PC-3 (cell line): ENCODE data around the gene JPT2. TPM values are rescaled to one million over a fixed set of nuclear protein-coding genes. Genes with fewer than 3 reads are reported as not detected.

ENCODE experiments used
- ATAC-seq: fragments of 200-7000 bp; cut with Tn5 transposase; 2 replicates; pipeline ENCODE4 v1.9.1; 2020; ENCODE audit warnings: mild to moderate bottlenecking, moderate library complexity
- BruUV-seq: library from RNA; stranded (reverse); fragments of 400-500 nt; replicated peaks from 2 replicates; lab custom pipeline; 2021; lab: Mats Ljungman, UMichigan
- CTCF ChIA-PET: fragments of 300-600 bp; sonication (Branson Sonifier 250); formaldehyde crosslinking; loops from one replicate; lab custom pipeline; 2022; ENCODE audit warnings: antibody characterized with exemption; lab: Charles Lee
- POLR2A ChIA-PET: fragments of 300-600 bp; sonication (Branson Sonifier 250); formaldehyde crosslinking; loops from one replicate; lab custom pipeline; 2022; ENCODE audit warnings: antibody characterized with exemption; ENCODE audit not compliant: unreplicated experiment; lab: Charles Lee
- DNase-seq: peaks from one replicate; pipeline ENCODE4 v3.0.0-alpha.2; 2015
- H2AFZ ChIP-seq: fragments of 300-600 bp; sonication (generic); 2 replicates; pipeline ENCODE4 v1.6.0; 2016; ENCODE audit warnings: antibody characterized with exemption, low read length
- H3F3A ChIP-seq: fragments of 300-600 bp; sonication (generic); one replicate; pipeline ENCODE4 v1.6.0; 2017; ENCODE audit warnings: antibody characterized with exemption, low read length, control low read depth, mild to moderate bottlenecking; ENCODE audit not compliant: unreplicated experiment
- H3K27ac ChIP-seq: fragments of 300-600 bp; sonication (generic); 2 replicates; pipeline ENCODE4 v1.5.1; 2016; ENCODE audit warnings: mild to moderate bottlenecking, low read length
- H3K27me3 ChIP-seq: fragments of 300-600 bp; sonication (generic); 2 replicates; pipeline ENCODE4 v1.6.1; 2016; ENCODE audit warnings: low read length, mixed read lengths
- H3K36me3 ChIP-seq: fragments of 300-600 bp; sonication (generic); 2 replicates; pipeline ENCODE4 v1.6.1; 2016; ENCODE audit warnings: low read depth, mixed run types, low read length, mixed read lengths
- H3K4me1 ChIP-seq: fragments of 300-600 bp; sonication (generic); 2 replicates; pipeline ENCODE4 v1.5.1; 2016; ENCODE audit warnings: low read length; ENCODE audit not compliant: insufficient read depth
- H3K4me2 ChIP-seq: fragments of 300-600 bp; sonication (generic); 2 replicates; pipeline ENCODE4 v1.6.0; 2016; ENCODE audit warnings: low read length
- H3K4me3 ChIP-seq: fragments of 300-600 bp; sonication (generic); 2 replicates; pipeline ENCODE4 v1.5.1; 2016; ENCODE audit warnings: mild to moderate bottlenecking, low read length, mixed read lengths
- H3K79me2 ChIP-seq: fragments of 300-600 bp; sonication (generic); 2 replicates; pipeline ENCODE4 v1.6.1; 2017; ENCODE audit warnings: low read length, mixed read lengths
- H3K9ac ChIP-seq: fragments of 300-600 bp; sonication (generic); 2 replicates; pipeline ENCODE4 v1.6.0; 2016; ENCODE audit warnings: mild to moderate bottlenecking, low read length
- H3K9me2 ChIP-seq: fragments of 300-600 bp; sonication (generic); replicated peaks from 2 replicates; pipeline ENCODE4 v1.6.1; 2016; ENCODE audit warnings: mixed run types, low read length, mixed read lengths
- H3K9me3 ChIP-seq: fragments of 300-600 bp; sonication (generic); 2 replicates; pipeline ENCODE4 v1.6.1; 2016; ENCODE audit warnings: low read length, mixed read lengths
- H4K20me1 ChIP-seq: fragments of 300-600 bp; sonication (generic); 2 replicates; pipeline ENCODE4 v1.6.1; 2016; ENCODE audit warnings: low read length, mixed read lengths
- EZH2 ChIP-seq: fragments of 300-600 bp; sonication (generic); IDR thresholded peaks from one replicate; pipeline ENCODE4 v1.6.1; 2017; ENCODE audit warnings: antibody characterized with exemption, mild to moderate bottlenecking, low read length; ENCODE audit not compliant: unreplicated experiment
- EZH2phosphoT487 ChIP-seq: fragments of 300-600 bp; sonication (generic); IDR thresholded peaks from 2 replicates; pipeline ENCODE4 v1.6.1; 2018; ENCODE audit warnings: mild to moderate bottlenecking, antibody characterized with exemption, low read length, borderline replicate concordance
- intact Hi-C: fragments of 100-400 bp; cut with micrococcal nuclease; formaldehyde crosslinking; loops from 2 replicates; pipeline ENCODE4 v1.9.0; 2023
- total RNA-seq: library from RNA; depleted of rRNA; stranded (reverse); fragments of >200 nt; gene quantifications from 2 replicates; pipeline ENCODE4 v1.2.3, GENCODE V29; 2014
- TF ChIP-seq, protein P1 (sequence below): fragments of 300-600 bp; sonication (generic); conservative IDR thresholded peaks from 2 replicates; pipeline ENCODE4 v1.5.1; 2017; ENCODE audit warnings: antibody characterized with exemption, low read depth, mild to moderate bottlenecking, low read length

The JPT2 gene
- total RNA-seq, 1 experiment from 2014 or later, result 85.2 TPM

DNA sequence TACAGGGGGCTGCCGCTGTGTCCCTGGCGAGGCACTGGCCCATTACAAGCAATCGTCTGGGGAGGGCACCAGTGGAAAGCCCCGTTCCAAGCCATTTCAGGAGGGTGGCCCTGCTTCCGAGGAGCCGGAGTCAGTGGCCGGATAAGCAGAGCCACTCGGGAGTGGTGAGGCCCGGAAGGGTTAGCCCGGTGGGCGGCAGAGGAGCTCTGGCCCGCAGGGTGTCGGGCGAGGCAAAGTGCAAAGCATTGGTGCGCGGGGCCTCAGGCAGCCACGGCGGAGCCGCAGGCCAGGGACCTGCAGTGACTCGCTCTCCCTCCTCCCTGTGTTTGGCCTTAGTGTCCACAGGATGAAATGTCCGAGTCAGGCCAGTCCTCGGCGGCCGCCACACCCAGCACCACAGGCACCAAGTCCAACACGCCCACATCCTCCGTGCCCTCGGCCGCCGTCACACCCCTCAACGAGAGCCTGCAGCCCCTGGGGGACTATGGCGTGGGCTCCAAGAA is 68.7 kb downstream of the JPT2 start:
- H3K79me2 ChIP-seq, result no peaks in the 10 kb centered on the region
- H4K20me1 ChIP-seq, result no peaks in the 10 kb centered on the region
- ChIA-PET CTCF (no interaction called here), POLR2A (no interaction called here)
- no peaks in the 10 kb centered on the region for H3K36me3 ChIP-seq
- TF ChIP-seq EZH2 (no peak), EZH2phosphoT487 (no peak)
- TF ChIP-seq, protein P1, sequence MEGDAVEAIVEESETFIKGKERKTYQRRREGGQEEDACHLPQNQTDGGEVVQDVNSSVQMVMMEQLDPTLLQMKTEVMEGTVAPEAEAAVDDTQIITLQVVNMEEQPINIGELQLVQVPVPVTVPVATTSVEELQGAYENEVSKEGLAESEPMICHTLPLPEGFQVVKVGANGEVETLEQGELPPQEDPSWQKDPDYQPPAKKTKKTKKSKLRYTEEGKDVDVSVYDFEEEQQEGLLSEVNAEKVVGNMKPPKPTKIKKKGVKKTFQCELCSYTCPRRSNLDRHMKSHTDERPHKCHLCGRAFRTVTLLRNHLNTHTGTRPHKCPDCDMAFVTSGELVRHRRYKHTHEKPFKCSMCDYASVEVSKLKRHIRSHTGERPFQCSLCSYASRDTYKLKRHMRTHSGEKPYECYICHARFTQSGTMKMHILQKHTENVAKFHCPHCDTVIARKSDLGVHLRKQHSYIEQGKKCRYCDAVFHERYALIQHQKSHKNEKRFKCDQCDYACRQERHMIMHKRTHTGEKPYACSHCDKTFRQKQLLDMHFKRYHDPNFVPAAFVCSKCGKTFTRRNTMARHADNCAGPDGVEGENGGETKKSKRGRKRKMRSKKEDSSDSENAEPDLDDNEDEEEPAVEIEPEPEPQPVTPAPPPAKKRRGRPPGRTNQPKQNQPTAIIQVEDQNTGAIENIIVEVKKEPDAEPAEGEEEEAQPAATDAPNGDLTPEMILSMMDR, result no peak
- H3K9ac ChIP-seq, result no peak overlapping the region
- no peaks in the 10 kb centered on the region for H3K27me3 ChIP-seq
- no peak overlapping the region for H2AFZ ChIP-seq
- no peak for DNase-seq
- no peaks in the 10 kb centered on the region for H3F3A ChIP-seq
- no peaks in the 10 kb centered on the region for H3K9me3 ChIP-seq
- ATAC-seq, result no peak
- no peak overlapping the region for H3K4me3 ChIP-seq
- no TSS peak for BruUV-seq
- intact Hi-C loops, result no loop called here
- no peak overlapping the region for H3K27ac ChIP-seq
- H3K4me2 ChIP-seq, result no peak overlapping the region
- no peaks in the 10 kb centered on the region for H3K4me1 ChIP-seq
- H3K9me2 ChIP-seq, result no peaks in the 10 kb centered on the region

DNA sequence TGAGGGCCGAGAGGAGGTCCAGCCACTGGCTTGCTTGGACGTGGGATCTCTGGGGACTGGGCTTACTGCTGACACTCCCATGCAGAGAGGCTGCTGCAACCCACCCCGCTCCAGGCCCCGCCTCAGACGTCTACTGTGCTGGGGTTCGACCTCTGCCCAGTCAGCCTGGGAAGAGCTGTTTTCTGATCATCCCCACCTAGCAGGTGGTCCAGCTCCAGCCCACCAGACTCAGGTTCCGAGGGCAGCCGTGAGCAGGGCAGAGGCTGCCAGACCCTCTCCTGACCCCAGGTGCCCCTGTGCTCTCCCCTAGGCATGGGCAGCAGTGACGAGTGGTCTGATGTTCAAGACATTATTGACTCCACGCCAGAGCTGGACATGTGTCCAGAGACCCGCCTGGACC is 69.9 kb downstream of the JPT2 start:
- no peak for ATAC-seq
- intact Hi-C loops, result no loop called here
- Histone ChIP-seq H3K27ac (no peak overlapping the region), H2AFZ (no peak overlapping the region), H3K27me3 (no peaks in the 10 kb centered on the region), H3K9me3 (no peaks in the 10 kb centered on the region), H3K9ac (no peak overlapping the region), H3F3A (no peaks in the 10 kb centered on the region), H3K4me1 (no peaks in the 10 kb centered on the region), H3K79me2 (no peaks in the 10 kb centered on the region), H3K36me3 (no peaks in the 10 kb centered on the region), H4K20me1 (no peaks in the 10 kb centered on the region), H3K9me2 (no peaks in the 10 kb centered on the region), H3K4me2 (no peak overlapping the region), H3K4me3 (no peak overlapping the region)
- BruUV-seq, result no TSS peak
- TF ChIP-seq, protein P1, result no peak
- ChIA-PET CTCF (no interaction called here), POLR2A (no interaction called here)
- no peak for DNase-seq

GRCh38 chr16:1749152-1750117 is 71.4 kb downstream of the JPT2 start:
- CTCF ChIA-PET, result no interaction called here
- no TSS peak for BruUV-seq
- ATAC-seq, result no peak
- DNase-seq, result no peak
- H3K27me3 ChIP-seq, result no peaks in the 10 kb centered on the region
- no peak overlapping the region for H3K4me2 ChIP-seq
- H4K20me1 ChIP-seq, result no peaks in the 10 kb centered on the region
- no peaks in the 10 kb centered on the region for H3K9me3 ChIP-seq
- POLR2A ChIA-PET, result no interaction called here
- no peak overlapping the region for H2AFZ ChIP-seq
- no peaks in the 10 kb centered on the region for H3K79me2 ChIP-seq
- no peaks in the 10 kb centered on the region for H3F3A ChIP-seq
- H3K9ac ChIP-seq, result no peak overlapping the region
- H3K36me3 ChIP-seq, result no peaks in the 10 kb centered on the region
- H3K9me2 ChIP-seq, result no peaks in the 10 kb centered on the region
- H3K27ac ChIP-seq, result no peak overlapping the region
- no peaks in the 10 kb centered on the region for H3K4me1 ChIP-seq
- intact Hi-C loops, result no loop called here
- TF ChIP-seq, protein P1, result no peak
- TF ChIP-seq EZH2phosphoT487 (no peak), EZH2 (no peak)
- no peak overlapping the region for H3K4me3 ChIP-seq
